SK-N-SH (cell line): Measurements from ENCODE around the gene GSTO2. TPM values are rescaled to one million over a fixed set of nuclear protein-coding genes. Genes with fewer than 3 reads are reported as not detected.

Source experiments
- CTCF ChIA-PET: fragments of 300-600, 350-600 bp; formaldehyde crosslinking; extraction: SDS; loops from one replicate; lab custom pipeline; 2021; lab: Yijun Ruan, JAX
- POLR2A ChIA-PET: fragments of 350-600 bp; sonication (Branson Sonifier 250); formaldehyde crosslinking; extraction: SDS; loops from one replicate; lab custom pipeline; 2020; ENCODE audit warnings: antibody characterized with exemption, inconsistent platforms; lab: Yijun Ruan, JAX
- DNase-seq: peaks from one replicate; pipeline ENCODE4 v3.0.0; 2012
- H2AFZ ChIP-seq: fragments of 200-600 bp; sonication (generic); 2 replicates; pipeline ENCODE4 v1.8.1; 2016; ENCODE audit warnings: antibody characterized with exemption, mild to moderate bottlenecking, low read depth
- H3F3A ChIP-seq: fragments of 200-600 bp; sonication (generic); replicated peaks from 2 replicates; pipeline ENCODE3; 2016; ENCODE audit warnings: antibody characterized with exemption, mild to moderate bottlenecking; ENCODE audit not compliant: insufficient read depth
- H3K27ac ChIP-seq, 2 experiments: fragments of 200-500 bp in 1 of 2; fragments of 200-600 bp in 1 of 2; sonication (Bioruptor generic) in 1 of 2; sonication (generic), shearing (Covaris generic) in 1 of 2; 2 replicates each; pipeline versions ENCODE4 v1.5.1 to v1.6.1; 2014 to 2016; ENCODE audit warnings: low read depth in 2 of 2, inconsistent platforms in 1 of 2, low read length in 1 of 2, mild to moderate bottlenecking in 1 of 2, mixed read lengths in 1 of 2
- H3K27me3 ChIP-seq: fragments of 200-600 bp; sonication (generic), shearing (Covaris generic); 2 replicates; pipeline ENCODE4 v1.6.1; 2016; ENCODE audit warnings: mixed run types; ENCODE audit not compliant: insufficient read depth
- H3K36me3 ChIP-seq, 2 experiments: fragments of 200-500 bp in 1 of 2; fragments of 200-600 bp in 1 of 2; sonication (Bioruptor generic) in 1 of 2; sonication (generic) in 1 of 2; replicated peaks in 1 of 2; 2 replicates each; pipeline versions ENCODE3 to v1.5.1; 2014 to 2016; ENCODE audit warnings: low read length in 1 of 2, mild to moderate bottlenecking in 1 of 2; ENCODE audit not compliant: insufficient read depth in 2 of 2, control insufficient read depth in 1 of 2
- H3K4me1 ChIP-seq, 2 experiments: fragments of 200-500 bp in 1 of 2; fragments of 200-600 bp in 1 of 2; sonication (Bioruptor generic) in 1 of 2; sonication (generic), shearing (Covaris generic) in 1 of 2; 2 replicates each; pipeline versions ENCODE4 v1.5.1 to v1.6.1; 2014 to 2016; ENCODE audit warnings: low read depth in 1 of 2, low read length in 1 of 2, mixed run types in 1 of 2; ENCODE audit not compliant: insufficient read depth in 2 of 2, control insufficient read depth in 1 of 2
- H3K4me2 ChIP-seq: fragments of 200-600 bp; sonication (generic), shearing (Covaris generic); 2 replicates; pipeline ENCODE4 v1.6.1; 2017; ENCODE audit warnings: mixed run types
- H3K4me3 ChIP-seq, 2 experiments: fragments of 200-500 bp in 1 of 2; fragments of 200-600 bp in 1 of 2; sonication (Bioruptor generic) in 1 of 2; sonication (generic), shearing (Covaris generic) in 1 of 2; 2 replicates each; pipeline versions ENCODE4 v1.5.1 to v1.8.1; 2014 to 2016; ENCODE audit warnings: low read depth in 2 of 2, inconsistent platforms in 1 of 2, low read length in 1 of 2, mild to moderate bottlenecking in 1 of 2, mixed read lengths in 1 of 2, moderate library complexity in 1 of 2
- H3K79me2 ChIP-seq: fragments of 200-600 bp; sonication (generic); 2 replicates; pipeline ENCODE4 v1.8.1; 2017; ENCODE audit warnings: mild to moderate bottlenecking; ENCODE audit not compliant: insufficient read depth
- H3K9ac ChIP-seq: fragments of 200-600 bp; sonication (generic); 2 replicates; pipeline ENCODE4 v1.6.1; 2017; ENCODE audit warnings: mixed run types
- H3K9me2 ChIP-seq: fragments of 200-600 bp; sonication (generic); 2 replicates; pipeline ENCODE4 v1.6.1; 2017; ENCODE audit warnings: mixed run types
- H3K9me3 ChIP-seq: fragments of 200-600 bp; sonication (generic); 2 replicates; pipeline ENCODE4 v1.6.1; 2017; ENCODE audit warnings: mixed run types, mild to moderate bottlenecking, moderate library complexity
- H4K20me1 ChIP-seq: fragments of 200-600 bp; sonication (generic); 2 replicates; pipeline ENCODE4 v1.6.1; 2017; ENCODE audit warnings: mild to moderate bottlenecking, mixed run types; ENCODE audit not compliant: insufficient read depth
- ELF1 ChIP-seq: IDR thresholded peaks from 2 replicates; pipeline ENCODE4 v1.4.0; 2012
- EP300 ChIP-seq, 2 experiments: IDR thresholded peaks; 2 replicates each; pipeline versions ENCODE4 v1.4.0 to v1.6.1; 2012; ENCODE audit warnings: borderline replicate concordance in 1 of 2, low read depth in 1 of 2, low read length in 1 of 2
- FOSL2 ChIP-seq: IDR thresholded peaks from 2 replicates; pipeline ENCODE4 v1.4.0; 2012; ENCODE audit warnings: low read depth, mild to moderate bottlenecking, moderate library complexity, borderline replicate concordance
- FOXJ3 ChIP-seq: sonication (generic); formaldehyde crosslinking; IDR thresholded peaks from 2 replicates; pipeline ENCODE4 v1.5.1; 2020; ENCODE audit warnings: mild to moderate bottlenecking, missing genetic modification reagents
- MEF2A ChIP-seq: IDR thresholded peaks from 2 replicates; pipeline ENCODE4 v1.4.0; 2012; ENCODE audit warnings: low read depth, borderline replicate concordance
- MXI1 ChIP-seq: IDR thresholded peaks from 2 replicates; pipeline ENCODE4 v1.6.1; 2012; ENCODE audit warnings: mild to moderate bottlenecking, low read depth, low read length, improper control_type of control experiment
- NRF1 ChIP-seq: IDR thresholded peaks from 2 replicates; pipeline ENCODE4 v1.6.1; 2012; ENCODE audit warnings: low read depth, mild to moderate bottlenecking, low read length
- RAD21 ChIP-seq: IDR thresholded peaks from 2 replicates; pipeline ENCODE4 v1.6.1; 2012; ENCODE audit warnings: mild to moderate bottlenecking, low read length
- RFX5 ChIP-seq: IDR thresholded peaks from 2 replicates; pipeline ENCODE4 v1.6.1; 2012; ENCODE audit warnings: mild to moderate bottlenecking, improper control_type of control experiment, low read length
- RXRA ChIP-seq: IDR thresholded peaks from 2 replicates; pipeline ENCODE4 v1.4.0; 2012; ENCODE audit warnings: low read depth, mild to moderate bottlenecking, borderline replicate concordance
- SIN3A ChIP-seq: IDR thresholded peaks from 2 replicates; pipeline ENCODE4 v1.6.1; 2012; ENCODE audit warnings: low read depth, mild to moderate bottlenecking, low read length, moderate library complexity, borderline replicate concordance
- SMC3 ChIP-seq: IDR thresholded peaks from 2 replicates; pipeline ENCODE4 v1.6.1; 2012; ENCODE audit warnings: low read depth, low read length, improper control_type of control experiment
- TAF1 ChIP-seq: IDR thresholded peaks from 2 replicates; pipeline ENCODE4 v1.6.1; 2012; ENCODE audit warnings: low read depth, mild to moderate bottlenecking, low read length, moderate library complexity, borderline replicate concordance
- TCF12 ChIP-seq: IDR thresholded peaks from 2 replicates; pipeline ENCODE4 v1.4.0; 2012
- TEAD4 ChIP-seq: IDR thresholded peaks from 2 replicates; pipeline ENCODE4 v1.4.0; 2012; ENCODE audit warnings: mild to moderate bottlenecking, borderline replicate concordance; ENCODE audit not compliant: insufficient read depth
- USF2 ChIP-seq: fragments of 150-350 bp; IDR thresholded peaks from 2 replicates; pipeline ENCODE4 v1.6.1; 2017; ENCODE audit warnings: antibody characterized with exemption, low read length, low read depth, borderline replicate concordance
- ZBTB33 ChIP-seq: IDR thresholded peaks from 2 replicates; pipeline ENCODE4 v1.4.0; 2012; ENCODE audit warnings: low read depth, borderline replicate concordance
- WGBS: methylation state at CpG from one replicate; pipeline ENCODE4 v1.1.6; 2017; ENCODE audit warnings: low lambda C conversion rate; 5-methylcytosine and 5-hydroxymethylcytosine counted together
- polyA plus RNA-seq, 3 experiments: library from polyadenylated mRNA; depleted of rRNA; stranded (reverse); fragments of >200 nt; gene quantifications; 2 replicates each; pipeline ENCODE4 v1.2.3, GENCODE V29; 2012
- TF ChIP-seq, protein P1 (sequence below): fragments of 150-350 bp; IDR thresholded peaks from 2 replicates; pipeline ENCODE4 v1.6.1; 2016; ENCODE audit warnings: mild to moderate bottlenecking, low read depth, low read length

The GSTO2 gene
- polyA plus RNA-seq, 1 of the 3 experiments (the other 2 are of a cell fraction), result 0.49 TPM

- Histone ChIP-seq H3K36me3 (peaks cover 26 to 37% of the 10 kb centered on the region in 2 experiments), H3K4me3 (no peak overlapping the region), H2AFZ (no peak overlapping the region), H3K9me3 (no peaks in the 10 kb centered on the region), H3K27me3 (no peaks in the 10 kb centered on the region), H3K4me2 (peak overlapping the region; percentile 13; the same call in 1 of the 2 replicates)
- POLR2A ChIA-PET, result no interaction called here
- TF ChIP-seq TAF1 (no peak), RFX5 (peak; percentile 70; the same call in 1 of the 2 replicates)
- TF ChIP-seq, all 33 proteins: peak for 1
- no peaks in the 10 kb centered on the region for H3K9me2 ChIP-seq
- H3K27ac ChIP-seq, result peak overlapping the region in 1 of 2 experiments; percentile 21; a peak in 1 of 4 replicates
- WGBS, result 99% methylated on average over 9 of the region's 9 CpGs
- H3F3A ChIP-seq, result peaks cover 2% of the 10 kb centered on the region
- DNase-seq, result no peak
- H3K4me1 ChIP-seq, result peaks cover 6 to 24% of the 10 kb centered on the region in 2 experiments; a peak in 2 of 4 replicates
- H3K9ac ChIP-seq, result no peak overlapping the region
- CTCF ChIA-PET, result interaction anchor here (0.9 to 3.5 kb wide), 5 partner anchors 9 to 42 kb away, joined by 3 to 16 read pairs (median 3); no protein-coding TSS in a partner anchor
- H4K20me1 ChIP-seq, result peaks cover 59% of the 10 kb centered on the region
- peaks cover 98% of the 10 kb centered on the region for H3K79me2 ChIP-seq
Measured at GRCh38 chr10:104316321-104317099, 47.5 kb downstream of the GSTO2 start.

GRCh38 chr10:104317269-104317710 lies 48.3 kb downstream of the GSTO2 start:
- H3K9ac ChIP-seq, result no peak overlapping the region
- H3K79me2 ChIP-seq, result peaks cover 98% of the 10 kb centered on the region
- H2AFZ ChIP-seq, result no peak overlapping the region
- H4K20me1 ChIP-seq, result peaks cover 67% of the 10 kb centered on the region
- ChIA-PET POLR2A (no interaction called here), CTCF (interaction anchor here (0.7 to 3.5 kb wide), 5 partner anchors 11 to 356 kb away, joined by 3 to 16 read pairs (median 4); no protein-coding TSS in a partner anchor)
- peak overlapping the region in 1 of 2 experiments; percentile 21; a peak in 1 of 4 replicates for H3K27ac ChIP-seq
- peaks cover 13 to 32% of the 10 kb centered on the region in 2 experiments; a peak in 2 of 4 replicates for H3K4me1 ChIP-seq
- H3K27me3 ChIP-seq, result no peaks in the 10 kb centered on the region
- H3K9me2 ChIP-seq, result no peaks in the 10 kb centered on the region
- H3K36me3 ChIP-seq, result peaks cover 23 to 35% of the 10 kb centered on the region in 2 experiments
- no peaks in the 10 kb centered on the region for H3K9me3 ChIP-seq
- no peak for DNase-seq
- H3F3A ChIP-seq, result no peaks in the 10 kb centered on the region
- no peak for TF ChIP-seq FOSL2
- TF ChIP-seq SIN3A, result no peak
- TF ChIP-seq MXI1, result no peak
- no peak for TF ChIP-seq SMC3
- TF ChIP-seq NRF1, result no peak
- TF ChIP-seq TEAD4, result no peak
- no peak for TF ChIP-seq RAD21
- TF ChIP-seq, protein P1, sequence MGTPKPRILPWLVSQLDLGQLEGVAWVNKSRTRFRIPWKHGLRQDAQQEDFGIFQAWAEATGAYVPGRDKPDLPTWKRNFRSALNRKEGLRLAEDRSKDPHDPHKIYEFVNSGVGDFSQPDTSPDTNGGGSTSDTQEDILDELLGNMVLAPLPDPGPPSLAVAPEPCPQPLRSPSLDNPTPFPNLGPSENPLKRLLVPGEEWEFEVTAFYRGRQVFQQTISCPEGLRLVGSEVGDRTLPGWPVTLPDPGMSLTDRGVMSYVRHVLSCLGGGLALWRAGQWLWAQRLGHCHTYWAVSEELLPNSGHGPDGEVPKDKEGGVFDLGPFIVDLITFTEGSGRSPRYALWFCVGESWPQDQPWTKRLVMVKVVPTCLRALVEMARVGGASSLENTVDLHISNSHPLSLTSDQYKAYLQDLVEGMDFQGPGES, result no peak
- TF ChIP-seq ZBTB33, result no peak
- TF ChIP-seq TCF12, result no peak
- no peak for TF ChIP-seq EP300 (IDR thresholded peaks at IDR 0.05; ENCODE audit: borderline replicate concordance in 1 of 2, low read depth in 1 of 2, low read length in 1 of 2)
- no peak for TF ChIP-seq RXRA
- TF ChIP-seq ELF1, result no peak
- TF ChIP-seq USF2, result no peak
- TF ChIP-seq FOXJ3 (CRISPR knock-in tag), result no peak
- TF ChIP-seq MEF2A, result no peak
- 74% methylated on average over 6 of the region's 6 CpGs for WGBS
- peak overlapping the region; percentile 13; the same call in 1 of the 2 replicates for H3K4me2 ChIP-seq
- H3K4me3 ChIP-seq, result no peak overlapping the region
